ENCODE measurements around the gene SYT7.

GRCh38 chr11:61528114-61528513 is 52.8 kb downstream of the SYT7 start:
- TF ChIP-seq, protein P1, sequence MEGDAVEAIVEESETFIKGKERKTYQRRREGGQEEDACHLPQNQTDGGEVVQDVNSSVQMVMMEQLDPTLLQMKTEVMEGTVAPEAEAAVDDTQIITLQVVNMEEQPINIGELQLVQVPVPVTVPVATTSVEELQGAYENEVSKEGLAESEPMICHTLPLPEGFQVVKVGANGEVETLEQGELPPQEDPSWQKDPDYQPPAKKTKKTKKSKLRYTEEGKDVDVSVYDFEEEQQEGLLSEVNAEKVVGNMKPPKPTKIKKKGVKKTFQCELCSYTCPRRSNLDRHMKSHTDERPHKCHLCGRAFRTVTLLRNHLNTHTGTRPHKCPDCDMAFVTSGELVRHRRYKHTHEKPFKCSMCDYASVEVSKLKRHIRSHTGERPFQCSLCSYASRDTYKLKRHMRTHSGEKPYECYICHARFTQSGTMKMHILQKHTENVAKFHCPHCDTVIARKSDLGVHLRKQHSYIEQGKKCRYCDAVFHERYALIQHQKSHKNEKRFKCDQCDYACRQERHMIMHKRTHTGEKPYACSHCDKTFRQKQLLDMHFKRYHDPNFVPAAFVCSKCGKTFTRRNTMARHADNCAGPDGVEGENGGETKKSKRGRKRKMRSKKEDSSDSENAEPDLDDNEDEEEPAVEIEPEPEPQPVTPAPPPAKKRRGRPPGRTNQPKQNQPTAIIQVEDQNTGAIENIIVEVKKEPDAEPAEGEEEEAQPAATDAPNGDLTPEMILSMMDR (IDR thresholded peaks at IDR 0.05) = no peak
- TF ChIP-seq POLR2A (IDR thresholded peaks at IDR 0.05) = no peak
